GM19372 (cell line): Measurements from ENCODE around the gene EXOC1.
A peak's percentile ranks its signal among the peaks of the same experiment; 100 is the strongest.
"Not testable (repeated sequence)": the region's sequence is repeated elsewhere in the genome, so short reads cannot be mapped to it uniquely, and the experiment has no call there.

ENCODE experiments used
- ATAC-seq: cut with Tn5 transposase; IDR thresholded peaks from one replicate; pipeline ENCODE4 v1.9.1; 2021; ENCODE audit warnings: mild to moderate bottlenecking, low read depth, moderate library complexity; ENCODE audit not compliant: unreplicated experiment

The EXOC1 gene

GRCh38 chr4:55903577-55903976, 50.1 kb downstream of the EXOC1 start:
- ATAC-seq = no peak

- no peak for ATAC-seq
Measured at GRCh38 chr4:55904576-55904975, 51.1 kb downstream of the EXOC1 start.

GRCh38 chr4:55906323-55906722, 52.9 kb downstream of the EXOC1 start:
- no peak for ATAC-seq

- no peak for ATAC-seq
Measured at GRCh38 chr4:55906989-55907388, 53.5 kb downstream of the EXOC1 start.

GRCh38 chr4:55907469-55907868, 54.0 kb downstream of the EXOC1 start:
- no peak for ATAC-seq

GRCh38 chr4:55910140-55910539, 56.7 kb downstream of the EXOC1 start:
- ATAC-seq = no peak

- ATAC-seq = no peak
Measured at GRCh38 chr4:55912249-55912648, 58.8 kb downstream of the EXOC1 start.

GRCh38 chr4:55920571-55920970, 67.1 kb downstream of the EXOC1 start:
- ATAC-seq = no peak

- ATAC-seq = no peak
Measured at GRCh38 chr4:55921093-55921492, 67.6 kb downstream of the EXOC1 start.

- ATAC-seq = no peak
Measured at GRCh38 chr4:55925241-55925640, 71.8 kb downstream of the EXOC1 start.

GRCh38 chr4:55926610-55927009, 73.2 kb downstream of the EXOC1 start:
- ATAC-seq = no peak

- no peak for ATAC-seq
Measured at GRCh38 chr4:55927803-55928437, 74.5 kb downstream of the EXOC1 start.

- ATAC-seq = no peak
Measured at GRCh38 chr4:55928846-55929245, 75.4 kb downstream of the EXOC1 start.

GRCh38 chr4:55931043-55931442, 77.6 kb downstream of the EXOC1 start:
- no peak for ATAC-seq

GRCh38 chr4:55931833-55932232, 78.4 kb downstream of the EXOC1 start:
- no peak for ATAC-seq

- ATAC-seq = no peak
Measured at GRCh38 chr4:55932511-55932910, 79.1 kb downstream of the EXOC1 start.

GRCh38 chr4:55933611-55934010, 80.2 kb downstream of the EXOC1 start:
- no peak for ATAC-seq

- ATAC-seq = not testable (repeated sequence)
Measured at GRCh38 chr4:55935907-55936306, 82.5 kb downstream of the EXOC1 start.

- ATAC-seq = no peak
Measured at GRCh38 chr4:55938481-55938880, 85.0 kb downstream of the EXOC1 start.

GRCh38 chr4:55939421-55939820, 86.0 kb downstream of the EXOC1 start:
- ATAC-seq = no peak

- ATAC-seq = no peak
Measured at GRCh38 chr4:55941881-55942396, 88.5 kb downstream of the EXOC1 start.

- peak; percentile 27 for ATAC-seq
Measured at GRCh38 chr4:55947254-55947882, 93.9 kb downstream of the EXOC1 start.
